GM21381 (cell line): ENCODE results near the gene AOX1.
"Not testable (repeated sequence)": the region's sequence is repeated elsewhere in the genome, so short reads cannot be mapped to it uniquely, and the experiment has no call there.

Experiments
- ATAC-seq: cut with Tn5 transposase; IDR thresholded peaks from one replicate; pipeline ENCODE4 v1.9.1; 2021; ENCODE audit warnings: mild to moderate bottlenecking, moderate library complexity; ENCODE audit not compliant: unreplicated experiment

The AOX1 gene

GRCh38 chr2:200625282-200625681 is 39.5 kb downstream of the AOX1 start:
- no peak for ATAC-seq

GRCh38 chr2:200625958-200626363 is 40.1 kb downstream of the AOX1 start:
- no peak for ATAC-seq

GRCh38 chr2:200627110-200627770 is 41.4 kb downstream of the AOX1 start:
- ATAC-seq: no peak

GRCh38 chr2:200628461-200628860 is 42.6 kb downstream of the AOX1 start:
- not testable (repeated sequence) for ATAC-seq

- no peak for ATAC-seq
These were observed 45.5 kb downstream of the AOX1 start for GRCh38 chr2:200631287-200631686.

GRCh38 chr2:200634231-200634964 is 48.6 kb downstream of the AOX1 start:
- ATAC-seq: no peak

GRCh38 chr2:200635251-200635650 is 49.4 kb downstream of the AOX1 start:
- no peak for ATAC-seq

GRCh38 chr2:200637901-200638300 is 52.1 kb downstream of the AOX1 start:
- no peak for ATAC-seq

- ATAC-seq: no peak
These were observed 54.4 kb downstream of the AOX1 start for GRCh38 chr2:200640176-200640575.

GRCh38 chr2:200640901-200641300 is 55.1 kb downstream of the AOX1 start:
- no peak for ATAC-seq

- ATAC-seq: not testable (repeated sequence)
These were observed 62.9 kb downstream of the AOX1 start for GRCh38 chr2:200648518-200649281.

- no peak for ATAC-seq
These were observed 63.9 kb downstream of the AOX1 start for GRCh38 chr2:200649724-200650123.

GRCh38 chr2:200650195-200650594 is 64.4 kb downstream of the AOX1 start:
- ATAC-seq: no peak

GRCh38 chr2:200652158-200652557 is 66.3 kb downstream of the AOX1 start:
- ATAC-seq: no peak

- no peak for ATAC-seq
These were observed 67.2 kb downstream of the AOX1 start for GRCh38 chr2:200653021-200653420.

- ATAC-seq: no peak
These were observed 69.0 kb downstream of the AOX1 start for GRCh38 chr2:200654823-200655222.

GRCh38 chr2:200655918-200656580 is 70.2 kb downstream of the AOX1 start:
- ATAC-seq: no peak

GRCh38 chr2:200658278-200658864 is 72.6 kb downstream of the AOX1 start:
- ATAC-seq: no peak

- no peak for ATAC-seq
These were observed 73.6 kb downstream of the AOX1 start for GRCh38 chr2:200659410-200659809.

- ATAC-seq: no peak
These were observed 75.7 kb downstream of the AOX1 start for GRCh38 chr2:200661477-200661876.

GRCh38 chr2:200662727-200663126 is 76.9 kb downstream of the AOX1 start:
- ATAC-seq: no peak
